GM15510 (cell line): ENCODE results near the gene MMD2.

Source experiments
- POLR2A ChIP-seq: IDR thresholded peaks from 3 replicates; pipeline ENCODE4 v1.6.1; 2011; ENCODE audit warnings: borderline replicate concordance; ENCODE audit not compliant: insufficient read length; ENCODE audit errors: extremely low read depth

Gene MMD2

DNA sequence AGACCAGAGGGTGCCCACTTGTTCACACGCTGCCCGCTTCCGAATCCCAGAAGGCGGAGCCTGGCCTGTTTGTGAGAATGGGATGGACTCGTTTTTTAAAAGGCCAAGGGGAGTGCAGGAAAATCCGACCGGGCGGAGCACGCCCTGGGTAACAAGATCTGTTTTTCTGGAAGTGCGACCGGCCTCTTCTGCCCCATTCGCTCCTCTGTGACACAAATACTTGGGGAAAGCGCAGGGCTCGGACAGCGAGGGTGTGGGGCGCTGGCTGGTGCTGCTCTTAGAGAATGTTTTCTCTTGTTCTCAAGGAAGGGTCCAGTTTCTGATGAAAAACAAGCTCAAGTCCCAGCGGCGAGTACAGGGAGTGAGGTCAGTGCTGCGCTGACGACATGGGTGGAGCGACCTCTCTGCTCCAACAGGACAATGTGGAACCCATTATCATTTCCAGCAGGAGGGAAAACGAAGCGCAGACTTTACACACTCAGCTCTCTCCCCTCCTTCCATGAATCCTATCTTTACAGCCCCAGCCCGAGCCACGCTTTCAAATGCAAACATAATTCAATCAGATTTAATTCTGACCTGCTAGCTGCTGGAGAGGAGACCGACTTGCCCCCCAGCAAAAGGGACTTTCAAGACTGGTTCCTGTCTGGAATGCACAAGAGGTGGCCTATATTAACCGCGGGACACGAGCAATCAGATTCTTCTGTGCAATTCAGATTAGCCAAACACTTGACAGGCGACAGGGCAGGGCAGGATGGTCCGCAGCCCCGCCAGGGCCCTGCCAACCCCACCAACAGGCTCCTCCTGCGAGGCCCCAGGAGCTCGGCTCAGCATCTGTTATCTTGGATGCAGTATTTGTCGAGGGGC is 76.6 kb downstream of the MMD2 start:
- TF ChIP-seq POLR2A, result no peak

DNA sequence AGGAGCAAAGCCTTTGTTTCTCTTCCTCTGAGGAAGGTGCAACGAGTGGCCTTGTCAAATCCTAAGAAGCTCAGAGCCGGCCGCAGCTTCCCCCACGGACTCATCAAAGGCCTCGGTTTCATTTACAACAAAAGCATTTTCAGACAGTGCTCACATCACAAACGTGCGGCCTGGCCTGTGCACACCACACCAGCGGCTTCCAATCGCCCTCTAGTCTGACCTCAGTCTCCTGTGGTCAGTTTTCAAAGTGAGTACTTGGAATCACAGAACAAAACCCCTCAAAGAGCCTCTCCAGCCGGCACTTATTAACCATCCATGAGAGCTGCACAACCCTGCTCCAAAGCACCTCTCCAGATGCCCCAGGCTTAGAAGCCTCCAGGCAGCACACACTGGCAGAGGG is 78.8 kb downstream of the MMD2 start:
- no peak for TF ChIP-seq POLR2A

DNA sequence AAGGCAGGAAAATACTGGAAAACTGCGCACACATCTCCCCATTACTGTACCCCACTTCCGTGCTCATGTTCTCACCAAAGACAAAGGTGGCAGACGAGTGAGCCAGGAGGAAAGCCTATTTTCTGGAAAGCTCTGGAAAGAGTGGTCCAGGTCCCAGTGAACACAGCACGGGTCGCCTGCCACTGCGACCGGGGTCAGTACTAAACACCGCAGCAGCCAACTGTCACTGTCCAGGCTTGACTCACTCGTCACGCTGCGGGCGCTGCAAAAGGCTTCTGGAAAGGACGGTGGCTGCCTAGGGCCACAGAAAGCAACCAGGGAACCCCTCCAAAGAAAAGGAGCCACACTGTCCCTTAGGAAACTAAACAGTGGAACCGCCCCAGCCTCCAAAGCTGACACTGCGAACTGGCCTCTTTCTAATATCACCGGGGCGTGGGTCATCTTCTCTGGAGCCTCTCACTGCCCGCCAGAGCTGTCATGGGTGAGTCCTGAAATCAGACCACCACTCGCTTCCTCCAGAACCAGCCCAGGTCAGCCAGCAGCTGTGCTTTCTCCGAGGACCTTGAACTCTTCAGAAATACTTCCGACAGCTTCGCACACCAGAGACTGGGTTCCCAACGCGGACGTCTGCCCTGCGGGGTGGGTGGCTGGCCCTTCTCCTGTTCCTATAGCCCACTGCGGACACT is 79.4 kb downstream of the MMD2 start:
- TF ChIP-seq POLR2A, result no peak

DNA sequence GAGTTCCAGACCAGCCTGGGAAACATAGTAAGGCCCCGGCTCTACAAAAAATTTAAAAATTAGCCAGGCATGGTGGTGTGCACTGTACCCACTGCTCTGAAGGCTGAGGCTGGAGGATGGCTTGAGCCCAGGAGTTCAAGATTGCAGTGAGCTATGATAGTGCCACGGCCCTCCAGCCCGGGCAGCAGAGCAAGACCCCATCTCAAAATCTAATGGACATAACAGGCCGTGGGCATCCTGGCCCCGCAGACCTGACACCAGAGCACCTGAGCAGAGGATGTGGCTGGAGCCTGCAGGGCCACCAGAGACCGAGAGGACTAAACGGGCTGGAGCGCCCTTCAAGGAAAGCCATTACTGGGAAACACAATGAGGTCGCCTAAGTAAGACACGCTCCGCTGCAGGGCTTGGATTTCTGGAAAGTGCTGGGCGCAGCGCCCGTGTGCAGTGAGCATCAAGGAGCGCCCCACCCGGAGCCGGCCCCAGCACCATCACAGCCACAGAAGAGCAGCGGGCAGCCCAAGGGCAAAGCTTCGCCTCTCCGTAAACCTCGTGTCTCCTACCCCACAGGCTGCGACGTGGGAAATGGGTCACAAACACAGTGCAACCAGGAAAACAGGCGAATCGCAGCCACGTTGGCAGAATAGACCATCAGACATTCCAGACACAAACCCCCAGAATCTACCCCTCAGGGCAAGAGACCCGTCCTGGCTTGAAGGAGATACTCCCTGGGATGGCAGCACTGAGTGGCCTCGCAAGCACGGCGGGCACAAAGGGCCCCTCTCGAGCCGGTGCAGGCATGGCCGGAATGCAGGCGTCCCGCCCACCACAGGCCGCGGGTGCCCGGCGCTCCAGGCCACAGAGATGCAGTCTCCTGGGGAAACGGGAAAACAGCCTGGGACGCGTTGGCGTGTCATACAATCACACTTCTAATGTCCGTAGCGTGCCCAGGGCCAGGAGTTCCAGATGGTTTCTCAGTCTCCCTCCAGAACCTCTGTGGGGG is 80.4 kb downstream of the MMD2 start:
- no peak for TF ChIP-seq POLR2A

DNA sequence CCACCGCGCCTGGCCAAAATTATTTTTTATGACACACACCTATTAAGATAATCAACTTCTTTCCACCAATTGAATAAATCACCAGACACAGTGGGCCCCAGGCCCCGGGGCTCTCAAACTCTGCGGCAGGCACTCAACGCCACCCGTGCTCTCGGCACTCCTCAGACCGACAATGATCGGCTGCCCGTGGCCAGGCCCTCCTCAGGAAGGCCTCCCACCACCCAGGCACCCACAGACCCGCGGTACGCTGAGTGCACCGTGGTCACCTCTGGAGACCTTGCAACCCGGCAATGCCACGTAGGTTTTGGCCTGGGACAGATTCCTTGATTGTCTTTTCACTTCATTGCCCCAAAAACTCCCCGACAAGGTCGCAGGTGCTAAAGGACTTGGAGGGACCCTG is 82.4 kb downstream of the MMD2 start:
- TF ChIP-seq POLR2A, result no peak

DNA sequence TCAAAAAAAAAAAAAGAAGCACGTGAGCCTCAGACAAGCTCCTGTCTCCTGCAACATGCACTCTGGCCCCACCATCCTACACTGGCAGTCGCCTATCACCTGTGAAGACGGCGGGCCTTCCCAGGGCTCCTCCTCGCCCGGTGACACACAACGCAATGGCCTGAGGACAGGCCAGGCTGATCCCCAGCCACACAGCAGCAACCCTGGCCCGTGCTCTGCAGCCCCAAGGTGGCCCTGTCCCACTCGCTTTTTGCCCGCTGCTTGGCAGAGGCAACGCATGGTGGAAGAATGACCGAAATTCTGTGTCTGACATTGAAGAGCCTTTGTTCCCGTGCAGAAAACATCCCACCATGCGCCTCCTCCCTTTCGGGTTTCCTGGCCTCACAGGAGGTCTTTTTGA is 83.6 kb downstream of the MMD2 start:
- no peak for TF ChIP-seq POLR2A

DNA sequence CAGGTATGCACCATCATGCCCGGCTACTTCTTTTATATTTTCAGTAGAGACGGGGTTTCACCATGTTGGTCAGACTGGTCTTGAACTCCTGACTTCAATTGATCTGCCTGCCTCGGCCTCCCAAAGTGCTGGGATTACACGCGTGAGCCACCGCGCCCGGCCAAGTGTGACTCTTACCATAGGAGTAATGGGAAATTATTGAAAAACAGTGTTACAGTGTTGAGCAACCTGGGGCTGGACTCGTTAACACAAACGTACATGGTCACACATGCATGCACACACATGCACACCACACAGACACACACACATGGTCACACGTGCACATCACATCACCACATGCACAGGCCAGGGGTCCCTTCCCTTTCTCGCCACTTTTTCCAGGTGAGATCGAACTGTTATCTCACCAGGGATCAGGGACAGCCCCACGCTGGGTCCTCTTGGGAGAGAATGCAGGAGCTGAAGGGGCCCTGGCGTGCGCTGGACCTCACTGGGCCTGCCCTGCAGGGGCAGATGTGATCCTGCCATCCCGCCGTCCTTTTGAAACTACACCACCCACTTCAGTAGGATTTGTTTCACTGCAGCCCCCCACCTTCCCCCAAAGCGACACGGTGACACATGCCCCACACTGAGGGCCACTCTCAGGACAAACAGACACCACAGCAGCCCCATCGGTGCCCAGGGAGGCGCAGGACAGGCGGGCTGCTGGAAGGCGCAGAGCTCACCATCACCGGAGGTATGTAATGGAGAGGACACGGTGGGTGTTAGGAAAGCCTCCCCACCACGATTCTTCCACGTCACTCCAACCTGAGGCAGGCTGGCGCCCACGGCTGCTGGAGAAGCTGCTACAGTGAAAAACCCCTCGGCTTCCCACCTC is 85.7 kb downstream of the MMD2 start:
- TF ChIP-seq POLR2A, result no peak

DNA sequence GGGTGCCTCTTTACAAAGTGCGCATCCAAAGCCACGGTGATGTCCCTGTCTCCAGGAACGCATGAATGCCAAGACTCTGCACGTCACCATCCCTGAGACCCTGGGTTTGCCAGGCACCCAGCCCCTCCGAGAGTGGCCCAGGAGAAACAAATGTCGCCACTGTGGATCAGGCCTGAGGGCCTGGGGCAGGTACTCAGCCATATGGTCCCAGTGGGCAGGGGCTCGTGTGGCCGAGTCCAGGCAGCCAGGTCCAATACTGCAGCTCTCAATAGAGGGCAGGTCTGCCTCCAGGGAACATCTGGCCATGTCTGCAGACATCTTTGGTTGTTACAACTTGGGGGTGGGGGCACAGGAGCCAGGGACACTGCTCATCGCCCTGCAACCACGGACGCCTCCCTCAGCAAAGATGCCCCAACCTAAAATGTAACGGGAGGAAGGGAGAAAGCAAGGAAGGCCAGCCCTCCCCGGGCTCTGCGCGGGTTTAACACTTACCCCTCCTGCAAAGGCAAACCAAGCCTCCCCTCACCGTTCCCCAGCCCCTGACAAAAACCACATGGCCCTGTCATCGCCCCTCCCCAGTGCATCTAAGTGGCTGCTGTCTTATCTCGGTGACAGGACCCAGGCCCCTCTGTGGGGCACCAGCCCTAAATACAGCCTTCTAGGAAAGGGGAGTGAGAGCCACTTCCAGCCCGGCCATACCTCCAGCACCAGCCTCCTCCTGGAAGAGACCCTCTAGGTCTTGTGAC is 86.9 kb downstream of the MMD2 start:
- no peak for TF ChIP-seq POLR2A

DNA sequence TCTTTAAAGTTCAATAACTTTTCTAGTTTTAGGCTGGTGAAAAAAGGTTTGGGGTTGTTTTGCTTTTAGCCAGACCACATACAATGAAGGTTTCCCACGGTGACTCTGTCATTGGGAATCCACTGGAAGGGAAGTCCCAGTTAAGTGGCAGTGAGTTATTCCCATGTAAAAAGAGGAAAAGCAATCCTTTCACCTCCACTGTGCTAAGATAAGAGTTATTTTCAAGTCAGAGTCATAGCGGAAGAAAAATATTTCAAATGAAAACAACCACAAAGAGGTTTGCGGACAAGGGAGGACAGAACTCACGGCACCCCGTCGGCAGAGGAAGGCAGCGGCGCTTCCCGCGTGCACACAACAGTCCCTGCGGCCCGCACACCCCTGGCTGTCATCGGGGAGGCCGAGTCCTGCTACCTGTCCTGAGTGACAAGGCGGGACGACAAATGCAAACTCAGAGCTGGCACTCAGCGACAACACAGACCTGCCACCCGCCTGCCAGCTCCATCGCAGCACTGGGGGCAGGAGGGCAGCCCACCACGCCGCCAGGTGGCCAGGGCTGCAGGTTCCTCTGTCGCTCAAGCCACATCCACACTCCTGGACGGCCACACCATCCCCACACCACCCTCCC is 87.8 kb downstream of the MMD2 start:
- no peak for TF ChIP-seq POLR2A

DNA sequence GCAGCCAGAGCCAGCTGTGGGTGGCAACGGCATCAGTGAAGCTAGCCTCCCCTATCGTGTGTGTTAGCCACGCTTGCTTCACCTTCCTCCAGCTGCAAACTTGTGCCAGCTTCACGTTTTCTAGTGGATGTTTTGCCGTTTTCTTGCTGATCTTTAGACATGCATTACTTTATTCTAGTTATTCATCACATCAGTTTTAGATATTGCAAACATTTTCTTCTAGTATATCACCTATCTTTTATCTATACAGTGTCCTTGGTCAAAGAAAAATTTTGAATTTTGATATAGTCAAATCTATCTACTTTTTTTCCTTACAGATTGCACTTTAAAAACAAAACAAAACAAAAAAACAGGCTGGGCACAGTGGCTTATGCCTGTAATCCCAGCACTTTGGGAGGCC is 90.5 kb downstream of the MMD2 start:
- no peak for TF ChIP-seq POLR2A

DNA sequence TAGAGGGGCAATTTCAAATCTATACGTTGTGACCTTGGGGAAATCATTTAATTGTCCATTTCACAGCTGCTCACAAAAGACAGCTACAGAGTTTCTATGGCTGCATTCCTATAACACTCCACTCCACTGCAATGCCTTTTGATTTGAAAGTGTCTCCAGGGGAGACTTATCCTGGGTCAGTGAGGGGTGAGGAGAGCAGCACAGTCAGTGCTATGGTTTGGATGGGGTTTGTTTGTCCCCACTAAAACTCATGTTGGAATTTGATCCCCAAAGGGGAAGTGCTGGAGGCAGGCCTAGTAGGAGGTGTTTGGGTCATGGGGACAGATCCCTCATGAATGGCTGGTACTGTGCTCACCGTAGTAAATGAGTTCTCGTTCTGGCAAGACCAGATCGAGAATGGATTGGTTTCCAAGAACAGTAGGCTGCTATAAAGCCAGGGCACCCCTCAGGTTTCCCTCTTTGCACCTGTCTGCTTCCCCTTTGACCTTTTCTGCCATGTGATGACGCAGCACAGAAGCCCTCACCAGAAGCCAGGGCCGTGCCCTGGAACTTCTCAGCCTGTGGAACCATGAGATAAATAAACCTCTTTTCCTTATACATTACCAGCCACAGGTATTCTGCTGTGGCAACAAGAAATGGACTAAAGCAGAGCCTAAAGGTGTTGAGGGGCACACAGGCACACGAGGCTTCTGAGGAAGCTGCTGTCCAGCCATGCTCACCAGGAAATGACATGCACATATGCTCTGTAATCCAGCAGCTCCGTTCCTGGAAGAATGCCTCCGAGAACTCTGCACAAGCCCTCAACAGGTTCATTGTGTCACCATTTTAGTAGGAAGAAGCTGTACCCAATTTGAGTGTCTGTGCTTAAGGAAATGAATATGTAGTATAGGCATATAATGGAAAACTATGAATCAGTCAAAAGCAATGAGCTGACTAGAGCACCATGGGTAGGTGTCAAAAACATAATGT is 92.2 kb downstream of the MMD2 start:
- TF ChIP-seq POLR2A, result no peak

DNA sequence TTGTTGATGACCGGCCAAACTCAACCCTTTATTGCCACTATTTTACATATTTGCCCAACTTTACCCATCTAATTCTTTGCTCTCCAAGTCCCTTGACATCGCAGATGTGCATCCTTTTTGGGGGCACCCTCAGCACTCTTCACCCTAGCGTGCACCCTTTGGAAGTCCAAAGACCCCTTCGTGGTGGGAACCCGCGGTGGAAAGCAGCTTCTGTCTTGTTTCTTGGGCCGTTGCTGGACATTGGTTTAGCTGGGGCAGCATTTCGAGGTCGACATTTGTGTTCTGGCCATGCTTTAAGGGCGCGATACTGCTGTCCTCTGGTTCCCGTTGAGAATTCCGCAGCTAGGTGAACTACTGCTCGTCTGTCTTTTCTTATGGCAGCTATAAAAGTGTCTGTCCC is 96.8 kb downstream of the MMD2 start:
- no peak for TF ChIP-seq POLR2A
